HG03457 (cell line): ENCODE measurements around the gene ODAPH.
A peak's percentile ranks its signal among the peaks of the same experiment; 100 is the strongest.
"Not testable (repeated sequence)": the region's sequence is repeated elsewhere in the genome, so short reads cannot be mapped to it uniquely, and the experiment has no call there.

Source experiments
- ATAC-seq: cut with Tn5 transposase; IDR thresholded peaks from one replicate; pipeline ENCODE4 v1.9.1; 2021; ENCODE audit warnings: moderate number of reproducible peaks; ENCODE audit not compliant: unreplicated experiment

ODAPH gene, protein sequence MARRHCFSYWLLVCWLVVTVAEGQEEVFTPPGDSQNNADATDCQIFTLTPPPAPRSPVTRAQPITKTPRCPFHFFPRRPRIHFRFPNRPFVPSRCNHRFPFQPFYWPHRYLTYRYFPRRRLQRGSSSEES

GRCh38 chr4:75555294-75556164 is at the start of gene ODAPH:
ODAPH (plus strand) TSS chr4:75556066; CDS start chr4:75556083, 17 bp downstream.
- peak; percentile 77 for ATAC-seq

- not testable (repeated sequence) for ATAC-seq
Observed at GRCh38 chr4:75509592-75509991, 46.3 kb upstream of the ODAPH start.

- ATAC-seq = no peak
Observed at GRCh38 chr4:75511841-75512240, 44.0 kb upstream of the ODAPH start.

DNA sequence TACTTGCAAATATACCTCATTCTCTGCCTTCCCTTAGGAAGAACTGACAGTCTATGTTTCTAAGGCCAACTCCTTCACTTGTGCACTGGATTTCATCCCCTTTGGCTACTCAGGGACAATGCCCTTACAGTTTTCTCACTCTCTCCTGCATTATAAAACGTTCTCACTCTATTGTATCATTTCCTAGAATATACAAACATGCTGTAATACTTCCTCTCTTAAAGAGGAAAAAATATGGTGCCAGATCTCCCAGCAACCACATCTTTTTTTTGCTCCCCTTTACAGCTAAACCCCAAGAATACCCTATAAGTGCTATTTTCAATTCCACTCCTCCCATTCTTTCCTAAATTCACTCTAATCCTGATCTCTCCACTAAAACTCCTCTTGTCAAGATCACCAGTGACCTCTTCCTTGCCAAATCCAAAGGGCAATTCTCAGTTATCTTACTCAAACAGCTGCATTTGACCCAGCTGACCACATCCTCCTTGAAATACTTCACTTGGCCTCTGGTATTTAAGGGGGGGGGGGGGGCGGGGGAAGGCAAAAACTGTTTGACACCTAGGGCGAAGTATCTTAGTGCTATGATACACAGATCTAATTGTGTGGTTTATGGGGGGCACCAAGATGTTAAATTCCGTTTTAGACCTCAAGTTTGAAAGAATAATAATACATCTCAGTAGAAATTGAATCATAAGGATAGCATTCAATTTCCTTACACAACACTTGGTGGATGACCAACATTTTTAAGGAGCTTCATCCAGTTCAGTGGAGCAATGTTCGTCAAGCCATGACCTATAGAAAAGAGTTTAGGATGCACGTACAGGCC is 43.3 kb upstream of the ODAPH start:
- no peak for ATAC-seq

- no peak for ATAC-seq
Observed at GRCh38 chr4:75513526-75514130, 42.2 kb upstream of the ODAPH start.

- ATAC-seq = peak; percentile 85
Observed at GRCh38 chr4:75514131-75514948, 41.5 kb upstream of the ODAPH start, which contains the start of the genes RCHY1 and THAP6. RCHY1 (minus strand) TSS chr4:75514403; CDS start chr4:75514286, 117 bp downstream. THAP6 (plus strand) TSS chr4:75514473; CDS start chr4:75515453, 980 bp downstream.

DNA sequence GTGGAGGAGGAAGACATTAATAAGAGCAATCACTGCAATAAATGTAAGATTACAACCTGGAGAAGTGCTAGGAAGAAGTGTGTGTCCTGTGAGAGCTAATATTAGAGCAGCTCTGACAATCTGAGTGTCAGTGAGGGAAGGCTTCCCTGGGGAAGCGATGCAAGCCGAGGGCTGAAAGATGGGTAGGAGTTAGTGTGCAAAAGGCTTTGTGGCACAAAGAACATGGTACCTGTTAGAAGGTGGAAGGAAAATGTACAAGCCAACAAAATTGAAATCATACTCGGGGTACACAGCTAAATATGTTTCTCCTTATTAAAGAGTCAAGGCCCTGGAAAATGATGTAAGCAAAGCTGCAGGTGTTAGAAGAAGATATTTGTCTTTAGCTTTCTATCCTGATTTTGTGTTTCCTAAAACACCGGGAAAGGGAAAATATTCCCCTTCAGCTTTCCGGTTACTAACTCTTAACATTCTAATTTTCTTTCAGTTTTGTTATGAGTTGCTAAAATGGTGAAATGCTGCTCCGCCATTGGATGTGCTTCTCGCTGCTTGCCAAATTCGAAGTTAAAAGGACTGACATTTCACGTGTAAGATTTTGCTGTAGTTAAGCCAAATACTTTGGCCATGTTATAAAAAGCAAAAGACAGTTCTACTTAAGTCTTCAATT is 40.8 kb upstream of the ODAPH start:
- peak; percentile 3 for ATAC-seq

DNA sequence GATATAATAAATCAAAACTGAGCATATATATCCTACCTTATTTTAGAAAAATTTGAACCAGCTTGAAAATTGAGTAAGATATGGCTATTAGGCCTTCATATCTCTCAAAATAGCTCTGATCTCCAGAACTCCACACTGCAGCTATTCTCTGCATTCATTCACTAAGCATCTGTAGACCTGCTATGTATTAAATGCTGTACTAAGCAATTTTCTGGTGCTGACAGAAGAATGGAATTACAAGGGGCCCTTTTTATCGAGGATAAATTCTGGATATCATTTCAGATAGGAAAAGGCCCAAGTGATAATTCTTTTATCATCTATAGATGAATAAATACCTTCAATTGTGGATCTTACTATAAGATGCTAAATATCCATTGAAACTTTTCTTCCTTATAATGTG is 39.7 kb upstream of the ODAPH start:
- ATAC-seq = no peak

DNA sequence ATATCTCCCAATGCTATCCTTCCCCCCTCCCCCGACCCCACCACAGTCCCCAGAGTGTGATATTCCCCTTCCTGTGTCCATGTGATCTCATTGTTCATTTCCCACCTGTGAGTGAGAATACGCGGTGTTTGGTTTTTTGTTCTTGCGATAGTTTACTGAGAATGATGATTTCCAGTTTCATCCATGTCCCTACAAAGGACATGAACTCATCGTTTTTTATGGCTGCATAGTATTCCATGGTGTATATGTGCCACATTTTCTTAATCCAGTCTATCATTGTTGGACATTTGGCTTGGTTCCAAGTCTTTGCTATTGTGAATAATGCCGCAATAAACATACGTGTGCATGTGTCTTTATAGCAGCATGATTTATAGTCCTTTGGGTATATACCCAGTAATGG is 36.4 kb upstream of the ODAPH start:
- ATAC-seq = not testable (repeated sequence)

GRCh38 chr4:75525086-75525485 is 30.8 kb upstream of the ODAPH start:
- ATAC-seq = no peak

GRCh38 chr4:75525910-75526309 is 30.0 kb upstream of the ODAPH start:
- ATAC-seq = no peak

GRCh38 chr4:75527482-75527881 is 28.4 kb upstream of the ODAPH start:
- ATAC-seq = no peak

GRCh38 chr4:75530556-75531322 is 25.1 kb upstream of the ODAPH start:
- no peak for ATAC-seq

DNA sequence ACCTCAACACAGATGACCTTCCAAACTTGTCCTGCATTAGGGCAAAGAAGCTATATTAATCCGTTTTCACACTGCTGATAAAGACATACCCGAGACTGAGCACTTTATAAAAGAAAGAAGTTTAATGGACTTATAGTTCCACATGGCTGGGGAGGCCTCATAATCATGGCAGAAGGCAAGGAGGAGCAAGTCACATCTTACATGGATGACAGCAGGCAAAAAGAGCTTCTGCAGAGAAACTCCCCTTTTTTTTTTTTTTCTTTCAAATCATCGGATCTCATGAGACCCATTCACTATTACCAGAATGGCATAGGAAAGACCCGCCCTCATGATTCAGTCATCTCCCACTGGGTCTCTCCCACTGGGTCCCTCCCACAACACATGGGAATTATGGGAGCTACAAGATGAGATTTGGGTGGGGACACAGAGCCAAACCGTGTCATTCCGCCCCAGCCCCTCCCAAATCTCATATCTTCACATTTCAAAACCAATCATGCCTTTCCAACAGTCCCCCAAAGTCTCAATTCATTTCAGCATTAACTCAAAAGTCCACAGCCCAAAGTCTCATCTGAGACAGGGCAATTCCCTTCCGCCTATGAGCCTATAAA is 24.2 kb upstream of the ODAPH start:
- ATAC-seq = not testable (repeated sequence)

GRCh38 chr4:75533339-75533887 is 22.5 kb upstream of the ODAPH start:
- ATAC-seq = not testable (repeated sequence)

GRCh38 chr4:75533926-75534325 is 21.9 kb upstream of the ODAPH start:
- ATAC-seq = not testable (repeated sequence)

- ATAC-seq = not testable (repeated sequence)
Observed at GRCh38 chr4:75537308-75537707, 18.6 kb upstream of the ODAPH start.

- no peak for ATAC-seq
Observed at GRCh38 chr4:75542824-75543223, 13.0 kb upstream of the ODAPH start.
